Measurements from ENCODE around the gene PHKG1.
"Not testable (repeated sequence)": the region's sequence is repeated elsewhere in the genome, so short reads cannot be mapped to it uniquely, and the experiment has no call there.

Gene PHKG1

GRCh38 chr7:56081626-56082340 is 11.0 kb downstream of the PHKG1 start:
- DNase-seq = no peak

GRCh38 chr7:56080726-56081435 is 11.9 kb downstream of the PHKG1 start:
- DNase-seq = not testable (repeated sequence)

GRCh38 chr7:56079450-56080185 is 13.1 kb downstream of the PHKG1 start:
- DNase-seq = no peak

GRCh38 chr7:56078196-56078595 is 14.6 kb downstream of the PHKG1 start:
- DNase-seq = no peak

GRCh38 chr7:56077681-56078080 is 15.1 kb downstream of the PHKG1 start:
- DNase-seq = no peak

- DNase-seq = peak; percentile 21
Measured at GRCh38 chr7:56074371-56074791, 18.4 kb downstream of the PHKG1 start.

GRCh38 chr7:56066376-56066775 is 26.4 kb downstream of the PHKG1 start:
- DNase-seq = not testable (repeated sequence)

GRCh38 chr7:56063882-56064625 is 28.7 kb downstream of the PHKG1 start, which contains the start of gene SUMF2:
Gene SUMF2, plus strand, starts transcription at chr7:56064286. Its CDS starts 26 bp downstream, at chr7:56064312.
- DNase-seq = peak; percentile 42

GRCh38 chr7:56063500-56063881 is 29.3 kb downstream of the PHKG1 start:
- no peak for DNase-seq

- DNase-seq = no peak
Measured at GRCh38 chr7:56062382-56062781, 30.4 kb downstream of the PHKG1 start.

GRCh38 chr7:56053993-56054392 is 38.8 kb downstream of the PHKG1 start:
- no peak for DNase-seq

GRCh38 chr7:56053379-56053778 is 39.4 kb downstream of the PHKG1 start:
- no peak for DNase-seq

GRCh38 chr7:56051339-56052191 is 41.2 kb downstream of the PHKG1 start, which contains the start of the genes CCT6A and PSPH:
Gene CCT6A, plus strand, starts transcription at chr7:56051765. Its CDS starts 84 bp downstream, at chr7:56051849.
Gene PSPH, minus strand, starts transcription at chr7:56051444. Its CDS starts 30,232 bp downstream, at chr7:56021212.
- DNase-seq = peak; percentile 83

- no peak for DNase-seq
Measured at GRCh38 chr7:56051053-56051338, 41.8 kb downstream of the PHKG1 start.

- DNase-seq = not testable (repeated sequence)
Measured at GRCh38 chr7:56048763-56049162, 44.0 kb downstream of the PHKG1 start.

GRCh38 chr7:56048245-56048644 is 44.5 kb downstream of the PHKG1 start:
- DNase-seq = no peak

- DNase-seq = not testable (repeated sequence)
Measured at GRCh38 chr7:56047446-56048116, 45.2 kb downstream of the PHKG1 start.

- DNase-seq = no peak
Measured at GRCh38 chr7:56046721-56047445, 45.9 kb downstream of the PHKG1 start.

GRCh38 chr7:56045758-56046157 is 47.0 kb downstream of the PHKG1 start:
- DNase-seq = not testable (repeated sequence)

GRCh38 chr7:56040730-56041129 is 52.0 kb downstream of the PHKG1 start:
- DNase-seq = no peak
